Body of pancreas (tissue), 4 donors: ENCODE data around the gene LALBA.
"Not testable (repeated sequence)": the region's sequence is repeated elsewhere in the genome, so short reads cannot be mapped to it uniquely, and the experiment has no call there.

Source experiments
- CTCF ChIP-seq, 7 experiments: fragments of 450-650 bp in 4 of 7; fragments of 200-600 bp in 3 of 7; sonication (generic) in 3 of 7; IDR thresholded peaks; one replicate each; pipeline ENCODE4 v1.5.1; 2016 to 2019; ENCODE audit warnings: antibody characterized with exemption in 7 of 7
- POLR2A ChIP-seq, 3 donors: fragments of 450-650 bp; IDR thresholded peaks; one replicate each; pipeline ENCODE4 v1.6.1; 2016; ENCODE audit warnings: antibody characterized with exemption in 3 of 3, mild to moderate bottlenecking in 2 of 3

DNA sequence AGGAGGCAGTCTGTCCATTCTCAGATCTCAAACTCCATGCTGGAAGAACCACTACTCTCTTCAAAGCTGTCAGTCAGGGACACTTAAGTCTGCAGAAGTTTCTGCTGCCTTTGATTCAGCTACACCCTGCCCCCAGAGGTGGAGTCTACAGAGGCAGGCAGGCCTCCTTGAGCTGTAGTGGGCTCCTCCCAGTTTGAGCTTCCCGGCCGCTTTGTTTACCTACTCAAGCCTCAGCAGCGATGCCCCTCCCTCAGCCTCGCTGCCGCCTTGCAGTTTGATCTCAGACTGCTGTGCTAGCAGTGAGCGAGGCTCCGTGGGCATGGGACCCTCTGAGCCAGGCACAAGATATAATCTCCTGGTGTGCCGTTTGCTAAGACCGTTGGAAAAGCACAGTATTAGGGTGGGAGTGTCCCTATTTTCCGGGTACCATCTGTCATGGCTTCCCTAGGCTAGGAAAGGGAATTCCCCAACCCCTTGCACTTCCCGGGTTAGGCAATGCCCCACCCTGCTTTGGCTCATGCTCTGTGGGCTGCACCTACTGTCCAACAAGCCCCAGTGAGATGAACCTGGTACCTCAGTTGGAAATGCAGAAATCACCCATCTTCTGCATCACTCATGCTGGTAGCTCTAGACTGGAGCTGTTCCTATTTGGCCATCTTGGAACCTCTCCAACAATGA lies 16.0 kb downstream of the LALBA start:
- TF ChIP-seq CTCF, POLR2A (IDR thresholded peaks at IDR 0.05): not testable (repeated sequence)
